Upper lobe of right lung (tissue), 1 donor: ENCODE data around the gene PTPN3. TPM values are rescaled to one million over a fixed set of nuclear protein-coding genes. Genes with fewer than 3 reads are reported as not detected.

ENCODE experiments used
- ATAC-seq: fragments of 200-7000 bp; cut with Tn5 transposase; one replicate; pipeline ENCODE4 v1.9.1; 2020; ENCODE audit warnings: mild to moderate bottlenecking, moderate library complexity
- DNase-seq: peaks from one replicate; pipeline ENCODE4 v3.0.0-alpha.2; 2020
- H3K27ac ChIP-seq: fragments of 200-600 bp; one replicate; pipeline ENCODE4 v1.8.0; 2022
- H3K27me3 ChIP-seq: fragments of 200-600 bp; one replicate; pipeline ENCODE4 v1.8.0; 2022; ENCODE audit warnings: mild to moderate bottlenecking
- H3K36me3 ChIP-seq: fragments of 200-600 bp; one replicate; pipeline ENCODE4 v1.8.0; 2022
- H3K4me1 ChIP-seq: fragments of 200-600 bp; one replicate; pipeline ENCODE4 v1.8.0; 2022
- H3K4me3 ChIP-seq: fragments of 200-600 bp; one replicate; pipeline ENCODE4 v1.8.0; 2022; ENCODE audit warnings: mild to moderate bottlenecking
- H3K9me3 ChIP-seq: fragments of 200-600 bp; one replicate; pipeline ENCODE4 v1.8.0; 2022
- CTCF ChIP-seq: fragments of 200-600 bp; IDR thresholded peaks from one replicate; pipeline ENCODE4 v1.8.0; 2022; ENCODE audit warnings: antibody characterized with exemption
- intact Hi-C: fragments of 100-400 bp; cut with DNase I; formaldehyde crosslinking; loops from one replicate; pipeline ENCODE4 v1.11.0; 2022
- microRNA-seq: library from miRNA; unstranded; fragments of <30 nt; microRNA quantifications from one replicate; pipeline ENCODE4 v1.2.0, GENCODE V29; 2020; ENCODE audit warnings: borderline microRNAs expressed
- total RNA-seq: library from RNA; stranded (reverse); fragmentation: NEBNext Ultra II Directional; extraction: Animal tissue kit (Norgen Biotek cat#: 25700); gene quantifications from one replicate; pipeline ENCODE4 v1.2.1, GENCODE V29; 2021
- donor health status: DM: no; HTN: yes; CAD: no; lungs with severe emphysema.

PTPN3 gene
- total RNA-seq, 1 donor from 2014 or later, result 17.1 TPM

- intact Hi-C loops, result no loop called here
- DNase-seq (peak; percentile 75), ATAC-seq (peak; percentile 62)
- peaks cover 11% of the 10 kb centered on the region for H3K4me1 ChIP-seq
- no peaks in the 10 kb centered on the region for H3K36me3 ChIP-seq
- H3K27me3 ChIP-seq, result no peaks in the 10 kb centered on the region
- H3K27ac ChIP-seq, result peak overlapping the region; percentile 70
- no peaks in the 10 kb centered on the region for H3K9me3 ChIP-seq
- H3K4me3 ChIP-seq, result no peak overlapping the region
- TF ChIP-seq CTCF, result no peak
Measured at GRCh38 chr9:109328978-109329637, 169.0 kb downstream of the PTPN3 start.

Small RNA genes within 50 kb of the gene (microRNA-seq; reads per million reads assigned to microRNA genes)
- gene MIR3927, result not detected

Other genes starting within 250 kb of the PTPN3 start
- 10.1 TPM for gene EPB41L4B, start 177.2 kb downstream of the PTPN3 start, total RNA-seq